SJCRH30 (cell line): Measurements from ENCODE around the gene AP1M2. TPM values are rescaled to one million over a fixed set of nuclear protein-coding genes. Genes with fewer than 3 reads are reported as not detected.
"Not testable (repeated sequence)": the region's sequence is repeated elsewhere in the genome, so short reads cannot be mapped to it uniquely, and the experiment has no call there.

Experiments
- DNase-seq, 2 experiments: peaks; one replicate each; pipeline ENCODE4 v3.0.0-alpha.2; 2015 to 2020
- H3K27ac ChIP-seq: fragments of 250-450 bp; sonication (Bioruptor Pico); 2 replicates; pipeline ENCODE4 v1.5.1; 2020; ENCODE audit warnings: mild to moderate bottlenecking, moderate library complexity
- H3K27me3 ChIP-seq: fragments of 250-450 bp; sonication (Bioruptor Pico); 2 replicates; pipeline ENCODE4 v1.5.1; 2020; ENCODE audit warnings: mild to moderate bottlenecking, moderate library complexity
- H3K36me3 ChIP-seq: fragments of 250-450 bp; sonication (Bioruptor Pico); 2 replicates; pipeline ENCODE4 v1.5.1; 2020; ENCODE audit warnings: mild to moderate bottlenecking, moderate library complexity
- H3K4me1 ChIP-seq: fragments of 250-450 bp; sonication (Bioruptor Pico); 2 replicates; pipeline ENCODE4 v1.5.1; 2020; ENCODE audit warnings: mild to moderate bottlenecking, moderate library complexity
- H3K4me3 ChIP-seq: fragments of 250-450 bp; sonication (Bioruptor Pico); 2 replicates; pipeline ENCODE4 v1.5.1; 2020; ENCODE audit warnings: mild to moderate bottlenecking, moderate library complexity
- H3K9me3 ChIP-seq: fragments of 250-450 bp; sonication (Bioruptor Pico); replicated peaks from 2 replicates; pipeline ENCODE4 v1.5.1; 2020; ENCODE audit warnings: mild to moderate bottlenecking, moderate library complexity
- total RNA-seq: library from RNA; depleted of rRNA; stranded (reverse); fragments of >200 nt; shearing (Covaris generic); gene quantifications from 2 replicates; pipeline ENCODE4 v1.2.3, GENCODE V29; 2014

Gene AP1M2
- total RNA-seq, 1 experiment from 2014 or later, result 0.40 TPM

GRCh38 chr19:10560154-10560553 lies 27.0 kb downstream of the AP1M2 start:
- peaks cover 31% of the 10 kb centered on the region for H3K36me3 ChIP-seq
- no peak for DNase-seq

GRCh38 chr19:10557603-10558197 lies 29.4 kb downstream of the AP1M2 start:
- Histone ChIP-seq H3K36me3 (peaks cover 45% of the 10 kb centered on the region), H3K9me3 (no peaks in the 10 kb centered on the region), H3K4me1 (no peaks in the 10 kb centered on the region), H3K27ac (no peak overlapping the region), H3K4me3 (no peak overlapping the region), H3K27me3 (no peaks in the 10 kb centered on the region)
- DNase-seq, result no peak

More at GRCh38 chr19:10560154-10560553, 27.0 kb downstream of the AP1M2 start:
- H3K4me3 ChIP-seq, result no peak overlapping the region
- no peaks in the 10 kb centered on the region for H3K9me3 ChIP-seq
- no peaks in the 10 kb centered on the region for H3K27me3 ChIP-seq
- peaks cover 6% of the 10 kb centered on the region; the same call in 1 of the 2 replicates for H3K4me1 ChIP-seq
- no peak overlapping the region for H3K27ac ChIP-seq

- Histone ChIP-seq H3K27ac (no peak overlapping the region), H3K9me3 (no peaks in the 10 kb centered on the region), H3K4me1 (no peaks in the 10 kb centered on the region), H3K4me3 (no peak overlapping the region), H3K27me3 (no peaks in the 10 kb centered on the region), H3K36me3 (peaks cover 46% of the 10 kb centered on the region)
- DNase-seq, result no peak
These were observed 31.5 kb downstream of the AP1M2 start for GRCh38 chr19:10555610-10555973.

- peak in 1 of 2 experiments; percentile 33 for DNase-seq
- H3K27me3 ChIP-seq, result no peaks in the 10 kb centered on the region
- no peak overlapping the region for H3K27ac ChIP-seq
- H3K4me1 ChIP-seq, result no peaks in the 10 kb centered on the region
- H3K4me3 ChIP-seq, result no peak overlapping the region
- H3K9me3 ChIP-seq, result no peaks in the 10 kb centered on the region
- H3K36me3 ChIP-seq, result peaks cover 41% of the 10 kb centered on the region
These were observed 32.1 kb downstream of the AP1M2 start for GRCh38 chr19:10554760-10555609.

GRCh38 chr19:10553943-10554381 lies 33.1 kb downstream of the AP1M2 start:
- Histone ChIP-seq H3K36me3 (peaks cover 41% of the 10 kb centered on the region), H3K9me3 (no peaks in the 10 kb centered on the region), H3K27me3 (no peaks in the 10 kb centered on the region), H3K27ac (no peak overlapping the region), H3K4me3 (no peak overlapping the region), H3K4me1 (no peaks in the 10 kb centered on the region)
- DNase-seq, result no peak

GRCh38 chr19:10553087-10553667 lies 33.9 kb downstream of the AP1M2 start:
- H3K27me3 ChIP-seq, result no peaks in the 10 kb centered on the region
- no peak overlapping the region for H3K27ac ChIP-seq
- H3K4me3 ChIP-seq, result no peak overlapping the region
- H3K4me1 ChIP-seq, result no peaks in the 10 kb centered on the region
- DNase-seq, result no peak
- no peaks in the 10 kb centered on the region for H3K9me3 ChIP-seq
- peaks cover 41% of the 10 kb centered on the region for H3K36me3 ChIP-seq

- DNase-seq, result peak; percentile 55 to 64
- no peaks in the 10 kb centered on the region for H3K4me1 ChIP-seq
- no peaks in the 10 kb centered on the region for H3K27me3 ChIP-seq
- H3K36me3 ChIP-seq, result peaks cover 41% of the 10 kb centered on the region
- no peak overlapping the region for H3K27ac ChIP-seq
- H3K4me3 ChIP-seq, result no peak overlapping the region
- no peaks in the 10 kb centered on the region for H3K9me3 ChIP-seq
These were observed 34.5 kb downstream of the AP1M2 start for GRCh38 chr19:10552510-10553053.

GRCh38 chr19:10551698-10552301 lies 35.3 kb downstream of the AP1M2 start:
- H3K9me3 ChIP-seq, result no peaks in the 10 kb centered on the region
- H3K4me1 ChIP-seq, result no peaks in the 10 kb centered on the region
- H3K4me3 ChIP-seq, result no peak overlapping the region
- no peaks in the 10 kb centered on the region for H3K27me3 ChIP-seq
- peaks cover 41% of the 10 kb centered on the region for H3K36me3 ChIP-seq
- peak in 1 of 2 experiments; percentile 46 for DNase-seq
- H3K27ac ChIP-seq, result no peak overlapping the region

- H3K9me3 ChIP-seq, H3K4me3 ChIP-seq, H3K27ac ChIP-seq, H3K27me3 ChIP-seq, DNase-seq, H3K4me1 ChIP-seq: not testable (repeated sequence)
- peaks cover 38% of the 10 kb centered on the region for H3K36me3 ChIP-seq
These were observed 36.1 kb downstream of the AP1M2 start for GRCh38 chr19:10551006-10551405.

- DNase-seq, result no peak
- peaks cover 31% of the 10 kb centered on the region for H3K36me3 ChIP-seq
These were observed 36.8 kb downstream of the AP1M2 start for GRCh38 chr19:10550336-10550735.

GRCh38 chr19:10549733-10550132 lies 37.4 kb downstream of the AP1M2 start:
- H3K27ac ChIP-seq, result no peak overlapping the region
- H3K36me3 ChIP-seq, result peaks cover 28% of the 10 kb centered on the region
- no peaks in the 10 kb centered on the region for H3K9me3 ChIP-seq
- no peaks in the 10 kb centered on the region for H3K4me1 ChIP-seq
- no peak for DNase-seq
- H3K4me3 ChIP-seq, result no peak overlapping the region
- H3K27me3 ChIP-seq, result no peaks in the 10 kb centered on the region

More at GRCh38 chr19:10550336-10550735, 36.8 kb downstream of the AP1M2 start:
- H3K9me3 ChIP-seq, result no peaks in the 10 kb centered on the region
- H3K27ac ChIP-seq, result no peak overlapping the region
- no peaks in the 10 kb centered on the region for H3K27me3 ChIP-seq
- no peaks in the 10 kb centered on the region for H3K4me1 ChIP-seq
- no peak overlapping the region for H3K4me3 ChIP-seq

GRCh38 chr19:10548746-10549276 lies 38.3 kb downstream of the AP1M2 start:
- H3K4me3 ChIP-seq, result no peak overlapping the region
- H3K4me1 ChIP-seq, result no peaks in the 10 kb centered on the region
- peaks cover 21% of the 10 kb centered on the region for H3K36me3 ChIP-seq
- DNase-seq, result no peak
- H3K27ac ChIP-seq, result no peak overlapping the region
- H3K9me3 ChIP-seq, result no peaks in the 10 kb centered on the region
- H3K27me3 ChIP-seq, result no peaks in the 10 kb centered on the region

- Histone ChIP-seq H3K27me3 (no peaks in the 10 kb centered on the region), H3K4me3 (no peak overlapping the region), H3K36me3 (peaks cover 3% of the 10 kb centered on the region), H3K27ac (no peak overlapping the region), H3K4me1 (no peaks in the 10 kb centered on the region), H3K9me3 (no peaks in the 10 kb centered on the region)
- no peak for DNase-seq
These were observed 40.3 kb downstream of the AP1M2 start for GRCh38 chr19:10546817-10547216.

- Histone ChIP-seq H3K36me3 (peaks cover 3% of the 10 kb centered on the region), H3K4me1 (no peaks in the 10 kb centered on the region), H3K27me3 (no peaks in the 10 kb centered on the region), H3K4me3 (no peak overlapping the region), H3K27ac (no peak overlapping the region), H3K9me3 (no peaks in the 10 kb centered on the region)
- DNase-seq, result no peak
These were observed 42.3 kb downstream of the AP1M2 start for GRCh38 chr19:10544753-10545251.
